ENCODE measurements around the gene AUH.
A peak's percentile ranks its signal among the peaks of the same experiment; 100 is the strongest.

Gene AUH

DNA sequence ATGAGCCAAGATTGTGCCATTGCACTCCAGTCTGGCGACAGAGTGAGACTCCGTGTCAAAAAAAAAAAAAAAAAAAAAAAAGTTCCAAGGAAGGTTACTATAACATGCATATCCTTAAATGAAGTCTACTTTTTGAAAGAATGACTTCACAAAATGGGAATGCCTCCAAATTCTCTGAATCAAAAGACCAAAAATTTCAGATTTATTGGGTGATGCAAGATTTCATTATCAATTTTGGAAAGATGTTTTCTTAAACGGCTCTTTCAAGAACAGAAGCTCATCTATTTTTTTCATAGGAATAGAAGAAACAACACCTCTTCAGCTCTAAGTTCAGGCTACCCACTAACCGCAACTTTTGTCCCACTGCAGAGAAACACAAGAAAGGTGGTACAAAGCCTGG, 69.9 kb downstream of the AUH start:
- DNase-seq (ENCODE audit: low spot score) = no peak

DNA sequence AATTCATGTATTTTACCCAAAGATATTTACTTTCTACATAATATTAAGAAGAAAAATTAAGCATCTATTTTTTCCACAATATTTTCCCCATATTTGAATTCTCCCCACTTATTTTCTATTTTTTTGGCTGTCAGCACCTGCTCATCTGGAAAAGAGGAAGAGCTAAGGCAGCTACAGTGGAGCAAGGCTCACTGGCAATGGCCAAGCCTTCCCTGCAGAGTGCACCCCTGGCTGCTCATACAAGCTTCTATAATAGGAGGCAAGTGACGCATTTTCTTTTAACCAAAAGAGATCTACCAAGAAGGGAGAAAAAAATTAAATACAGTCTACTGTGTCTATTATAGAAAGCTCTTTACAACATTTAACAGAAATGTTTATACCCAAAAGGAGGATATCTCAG, 72.5 kb downstream of the AUH start:
- DNase-seq (ENCODE audit: low spot score) = no peak

DNA sequence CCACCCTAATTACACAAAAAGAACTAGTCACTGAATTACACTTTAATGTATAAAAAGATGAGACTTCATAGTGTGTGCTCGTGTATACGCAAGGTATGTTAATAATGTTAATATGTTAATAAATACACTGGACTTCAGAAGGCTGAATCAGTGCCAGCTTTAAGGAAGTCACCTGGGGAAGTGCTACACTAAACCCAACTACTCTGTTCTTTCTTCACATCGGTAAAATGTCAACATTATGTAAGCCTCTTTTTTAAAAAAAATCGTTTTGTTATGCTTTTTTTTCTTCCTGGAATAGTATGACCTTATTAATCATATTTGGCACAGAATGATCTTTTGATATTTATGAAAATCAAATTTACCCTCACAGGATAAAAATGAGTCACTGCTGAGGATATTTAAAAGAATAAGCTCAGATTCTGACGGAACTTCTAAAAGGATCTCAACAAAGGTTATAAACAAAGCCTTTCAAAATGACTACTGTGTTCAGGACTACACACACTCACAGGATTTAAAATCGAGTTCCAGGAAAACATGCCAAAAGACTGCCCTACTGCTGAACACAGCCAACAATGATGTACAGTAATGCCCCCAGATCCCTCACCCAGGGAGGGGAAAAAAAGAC, 75.9 kb downstream of the AUH start:
- no peak for DNase-seq (ENCODE audit: low spot score)

GRCh38 chr9:91282292-91282691, 79.4 kb downstream of the AUH start:
- peak; percentile 5 for DNase-seq (ENCODE audit: low spot score)

DNA sequence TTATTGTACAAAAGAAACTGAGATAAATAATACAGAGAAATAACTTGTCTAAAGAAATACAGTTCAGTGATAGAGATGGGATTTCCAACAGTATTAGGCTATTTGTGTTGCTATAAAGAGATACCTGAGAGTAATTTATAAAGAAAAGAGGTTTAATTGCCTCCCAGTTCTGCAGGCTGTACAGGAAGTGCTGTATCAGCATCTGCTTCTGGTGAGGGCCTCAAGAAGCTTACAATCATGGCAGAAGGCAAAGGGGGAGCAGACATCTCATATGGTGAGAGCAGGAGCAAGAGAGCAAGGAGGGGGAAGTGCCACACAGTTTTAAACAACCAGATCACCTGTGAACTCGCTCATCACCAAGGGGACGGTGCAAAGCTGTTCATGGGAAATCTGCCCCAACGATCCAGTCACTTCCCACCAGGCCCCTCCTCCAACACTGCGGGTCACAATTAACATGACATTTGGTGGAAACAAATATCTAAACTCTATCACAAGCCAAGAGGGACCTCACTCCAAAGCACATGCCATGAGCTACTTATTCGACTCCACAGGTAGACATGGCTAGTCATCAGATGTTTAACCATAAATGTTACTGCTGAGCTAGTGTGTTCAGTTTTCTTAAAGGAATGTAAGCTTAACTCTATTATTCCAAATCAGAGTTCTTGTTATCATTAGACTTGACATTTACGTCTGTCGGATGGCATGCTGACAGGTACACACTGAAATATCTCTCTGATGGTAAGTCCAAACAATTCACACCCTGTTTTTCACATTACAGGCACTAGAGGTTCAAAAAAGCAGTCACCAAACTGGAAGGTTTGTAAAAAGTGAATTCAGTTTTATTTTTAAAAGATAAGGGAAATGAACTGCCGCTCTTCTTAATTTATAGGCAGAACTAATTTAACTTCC, 82.2 kb downstream of the AUH start:
- DNase-seq (ENCODE audit: low spot score) = no peak

GRCh38 chr9:91276513-91276912, 85.2 kb downstream of the AUH start:
- DNase-seq (ENCODE audit: low spot score) = no peak

DNA sequence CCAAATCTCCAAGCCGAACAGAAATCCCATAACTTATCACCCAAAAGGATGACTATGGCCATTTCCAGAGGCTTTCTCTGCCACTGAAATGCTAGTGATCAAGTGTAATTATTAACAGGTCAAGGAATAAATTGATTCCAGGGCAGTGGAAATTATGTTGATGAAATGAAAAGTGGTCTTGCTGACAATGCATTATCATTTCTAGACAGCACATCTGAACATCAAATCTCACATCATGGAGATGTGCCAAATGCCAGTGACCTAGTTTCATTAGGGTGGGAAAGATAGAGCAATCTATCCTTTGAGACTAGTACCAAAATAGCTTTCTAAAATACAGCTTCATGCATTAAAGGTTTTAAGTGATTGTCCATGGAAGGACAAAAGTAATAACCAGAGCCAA, 86.1 kb downstream of the AUH start:
- DNase-seq (ENCODE audit: low spot score) = no peak

DNA sequence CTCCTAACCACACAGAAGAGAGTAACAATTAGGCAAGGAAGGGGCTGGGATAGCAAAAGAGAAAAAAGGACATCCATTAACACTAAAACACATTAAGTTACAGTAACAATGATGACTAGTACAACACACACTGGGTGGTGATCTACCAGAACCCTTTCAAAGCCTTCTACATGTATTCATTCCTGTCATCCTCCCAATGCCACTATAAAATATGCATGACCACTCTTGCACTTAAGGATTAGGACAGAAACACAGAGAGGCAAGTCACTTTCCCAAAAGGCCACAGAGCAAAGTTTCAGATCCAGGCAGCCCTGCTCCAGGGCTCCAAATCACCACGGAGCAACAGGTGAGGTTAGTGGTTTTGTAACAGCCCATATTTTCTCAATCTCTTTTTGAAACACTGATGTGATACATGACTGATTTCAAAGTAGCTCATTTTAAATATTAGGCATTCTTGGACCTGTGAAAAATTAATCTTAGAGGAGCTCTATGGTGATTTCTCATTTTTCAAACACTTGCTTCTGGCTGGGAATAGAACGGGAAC, 86.7 kb downstream of the AUH start:
- DNase-seq (ENCODE audit: low spot score) = no peak

- peak; percentile 19 for DNase-seq (ENCODE audit: low spot score)
These were observed 87.7 kb downstream of the AUH start for GRCh38 chr9:91273853-91274552.

- no peak for DNase-seq (ENCODE audit: low spot score)
These were observed 90.6 kb downstream of the AUH start for GRCh38 chr9:91271156-91271555.

GRCh38 chr9:91269907-91270491, 91.7 kb downstream of the AUH start:
- DNase-seq (ENCODE audit: low spot score) = no peak

DNA sequence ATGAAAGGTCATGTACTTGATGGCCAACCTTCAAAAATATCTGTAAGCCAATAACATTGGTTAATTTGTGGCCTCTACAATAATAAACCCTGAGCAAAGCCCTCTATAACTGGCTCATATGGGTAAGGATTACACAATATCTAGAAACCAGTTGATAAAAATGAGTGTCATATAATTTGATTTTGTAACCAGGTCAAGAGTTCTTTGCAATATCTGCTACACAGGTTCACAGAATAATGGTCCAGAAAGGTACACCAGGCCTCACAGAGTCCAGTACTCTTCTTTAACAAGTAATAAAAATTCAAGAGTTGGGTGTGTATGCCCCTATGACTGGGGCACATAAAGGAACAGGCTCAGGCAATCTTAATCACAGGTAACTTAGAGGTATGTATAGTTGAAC, 95.3 kb downstream of the AUH start:
- no peak for DNase-seq (ENCODE audit: low spot score)

DNA sequence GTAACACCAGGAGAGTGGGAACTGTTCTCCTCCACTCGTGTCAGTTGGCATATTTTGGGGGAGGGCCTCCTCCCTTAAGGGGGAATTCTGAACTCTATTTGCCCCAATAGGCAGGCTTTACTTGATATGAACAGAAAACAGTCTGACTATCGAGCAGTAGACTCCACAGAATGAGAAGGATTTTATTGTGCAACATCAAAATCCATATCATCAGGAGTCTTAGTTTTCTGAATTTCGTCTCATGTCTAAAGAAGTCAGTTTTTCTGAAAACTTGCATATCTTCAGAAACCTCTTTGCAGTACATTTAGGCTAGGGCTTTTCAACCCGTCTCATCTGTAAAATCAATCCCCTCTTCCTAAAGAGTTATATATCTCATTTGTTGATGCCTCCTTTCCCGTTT, 96.2 kb downstream of the AUH start:
- no peak for DNase-seq (ENCODE audit: low spot score)

DNA sequence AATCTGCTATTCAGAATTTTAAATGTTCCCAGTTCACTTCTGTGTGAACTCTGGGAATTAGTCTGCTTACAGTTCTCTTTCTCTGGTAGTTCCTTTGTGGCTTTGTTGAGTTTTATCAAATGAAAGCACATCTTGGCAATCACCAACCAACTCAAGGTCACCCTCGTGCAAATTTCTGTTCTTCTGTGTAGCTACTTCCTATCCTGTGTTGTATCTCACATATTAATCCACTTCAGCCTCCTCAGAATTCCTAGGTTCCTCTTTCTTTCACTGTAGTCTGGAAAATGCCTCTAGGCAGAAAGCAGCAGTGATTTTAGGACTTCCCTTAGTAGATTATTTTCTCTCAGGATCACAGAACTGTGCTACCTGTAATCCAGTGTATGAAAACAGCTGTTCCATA, 100.3 kb downstream of the AUH start:
- DNase-seq (ENCODE audit: low spot score) = no peak

GRCh38 chr9:91259162-91259561, 102.6 kb downstream of the AUH start:
- no peak for DNase-seq (ENCODE audit: low spot score)

DNA sequence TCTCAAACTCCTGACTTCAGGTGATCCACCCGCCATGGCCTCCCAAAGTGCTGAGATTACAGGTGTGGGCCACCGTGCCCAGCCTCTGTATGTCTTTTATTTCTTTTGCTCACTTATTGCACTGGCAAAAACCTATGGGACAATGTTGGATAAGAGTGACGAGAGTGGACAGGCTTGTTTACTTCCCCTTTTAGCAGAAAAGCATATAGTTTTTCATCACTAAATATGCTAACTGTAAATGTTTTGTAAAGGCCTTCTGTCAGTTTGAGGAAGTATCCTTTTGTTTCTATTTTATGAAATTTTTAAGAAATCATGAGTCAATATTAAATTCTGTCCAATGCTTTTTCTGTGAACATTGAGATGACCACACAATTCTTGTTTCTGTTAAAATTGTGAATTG, 103.3 kb downstream of the AUH start:
- no peak for DNase-seq (ENCODE audit: low spot score)

DNA sequence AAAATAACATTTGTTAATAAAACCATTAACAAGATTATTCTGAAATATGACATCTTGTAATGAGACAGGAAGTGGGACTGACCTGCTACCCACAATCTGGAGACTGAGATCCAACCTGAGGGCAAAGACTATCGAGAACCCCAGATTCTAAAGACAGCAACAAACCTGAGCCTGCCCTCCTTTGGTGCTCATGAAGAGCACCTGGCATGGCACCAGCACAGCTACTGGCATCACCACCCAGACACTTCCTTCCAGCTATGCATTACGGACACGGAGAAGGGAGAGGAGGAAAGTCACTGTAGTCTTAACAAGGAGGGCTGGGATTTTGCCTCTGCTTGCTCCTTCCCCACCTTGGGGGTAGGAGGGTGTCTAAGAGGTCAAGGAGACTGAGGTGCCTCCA, 105.5 kb downstream of the AUH start:
- DNase-seq (ENCODE audit: low spot score) = no peak

DNA sequence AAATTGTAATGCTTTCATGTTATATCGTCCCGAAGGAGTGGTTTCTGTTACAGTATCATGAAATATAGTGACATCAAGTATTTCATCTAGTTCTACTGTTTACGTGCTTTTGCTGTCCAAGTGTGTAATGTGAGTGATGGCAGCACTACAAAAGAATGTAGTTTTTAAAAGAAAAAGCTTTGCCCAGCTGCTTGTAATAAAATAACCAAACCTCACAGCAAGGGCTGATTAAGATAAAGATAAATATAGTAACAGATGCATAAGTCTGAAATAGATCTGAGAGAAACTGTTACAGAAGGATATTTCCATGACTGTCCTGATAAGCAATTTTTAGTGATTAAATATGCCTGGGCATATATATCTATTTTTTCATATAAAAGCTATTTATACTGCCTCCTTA, 106.4 kb downstream of the AUH start:
- DNase-seq (ENCODE audit: low spot score) = peak; percentile 55

DNA sequence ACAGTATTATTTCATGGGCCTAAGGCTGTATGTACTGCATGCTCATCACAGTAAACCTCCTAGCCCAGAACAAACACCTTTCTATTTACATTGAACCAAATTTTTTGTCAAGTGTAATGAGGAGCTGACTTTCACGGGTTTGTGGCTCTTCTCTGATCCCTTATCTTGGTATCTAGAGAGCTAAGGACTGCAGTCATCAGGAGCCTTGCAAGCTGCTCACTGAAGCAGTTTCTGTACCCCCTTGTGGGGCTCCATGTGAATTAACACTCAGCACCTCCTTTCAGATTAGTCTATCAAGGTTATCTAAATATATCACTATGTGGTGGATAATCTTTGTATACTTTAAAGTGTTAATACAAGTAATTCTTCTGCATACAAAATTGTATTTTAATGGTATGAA, 108.2 kb downstream of the AUH start:
- DNase-seq (ENCODE audit: low spot score) = no peak

DNA sequence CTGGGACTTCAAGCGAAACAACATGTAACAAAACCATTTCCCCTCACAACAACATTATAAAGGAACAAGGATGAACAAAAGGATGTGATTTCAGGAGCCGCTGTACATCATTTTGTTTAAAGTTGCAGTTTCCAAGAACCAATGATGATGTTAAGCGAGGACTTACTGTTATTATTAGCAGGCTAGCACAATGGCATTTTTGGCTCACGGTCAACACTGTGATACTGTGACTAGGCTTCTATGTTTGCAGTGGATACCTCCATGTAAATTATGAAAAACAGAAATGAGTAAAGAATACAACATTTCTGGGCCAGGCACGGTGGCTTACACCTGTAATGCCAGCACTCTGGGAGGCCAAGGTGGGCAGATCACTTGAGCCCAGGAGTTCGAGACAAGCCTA, 113.0 kb downstream of the AUH start:
- DNase-seq (ENCODE audit: low spot score) = no peak

DNA sequence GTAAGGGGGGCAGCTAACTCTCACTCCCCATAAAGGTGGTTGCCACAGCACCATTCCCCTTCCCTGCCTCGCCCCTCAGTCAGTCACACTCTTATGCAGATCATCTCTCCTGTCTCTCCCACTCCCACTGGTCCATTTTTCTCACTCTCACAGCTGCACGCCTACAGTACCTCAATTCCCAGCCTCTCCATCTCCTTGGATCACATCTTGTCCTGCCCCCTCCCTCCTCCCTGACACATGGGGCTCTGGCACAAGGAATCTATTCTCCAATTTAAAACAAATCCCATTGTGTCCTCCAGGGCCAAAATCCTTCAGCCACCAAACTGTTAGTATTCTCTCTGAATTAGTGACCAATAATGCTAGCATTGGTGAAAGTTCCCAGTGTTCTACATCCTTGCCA, 114.4 kb downstream of the AUH start:
- DNase-seq (ENCODE audit: low spot score) = no peak

GRCh38 chr9:91246846-91247245, 114.9 kb downstream of the AUH start:
- no peak for DNase-seq (ENCODE audit: low spot score)
